Endothelial cell of umbilical vein (primary cell): ENCODE measurements around the gene OR10V1. TPM values are rescaled to one million over a fixed set of nuclear protein-coding genes. Genes with fewer than 3 reads are reported as not detected.

Experiments used
- BruUV-seq: library from RNA; stranded (reverse); fragments of 400-500 nt; replicated peaks from 2 replicates; lab custom pipeline; 2021; lab: Mats Ljungman, UMichigan
- CTCF ChIA-PET: fragments of 300-600, 350-600 bp; sonication (Branson Sonifier 250); formaldehyde crosslinking; loops from one replicate; lab custom pipeline; 2021; ENCODE audit warnings: antibody characterized with exemption, inconsistent platforms; lab: Charles Lee
- POLR2A ChIA-PET: fragments of 300-600, 350-600 bp; sonication (Branson Sonifier 250); formaldehyde crosslinking; loops from one replicate; lab custom pipeline; 2021; ENCODE audit warnings: antibody characterized with exemption, inconsistent platforms; lab: Charles Lee
- DNase-seq: peaks from one replicate; pipeline ENCODE4 v3.0.0-alpha.2; 2011; ENCODE audit warnings: low read depth, low spot score
- FAIRE-seq: peaks from 2 replicates; lab custom pipeline; 2011; peaks lifted over from hg19 to GRCh38; lab: Jason Lieb, UNC
- H2AFZ ChIP-seq: 2 replicates; pipeline ENCODE4 v1.6.0; 2012; ENCODE audit warnings: low read depth, low read length, control low read depth, inconsistent platforms
- H3K27ac ChIP-seq: 2 replicates; pipeline ENCODE4 v1.5.1; 2011; ENCODE audit warnings: low read depth, mild to moderate bottlenecking, control low read depth, low read length, moderate library complexity; ENCODE audit not compliant: insufficient read depth
- H3K27me3 ChIP-seq, 2 experiments: 2 replicates each; pipeline versions ENCODE4 v1.6.0 to v1.6.1; 2011; ENCODE audit warnings: low read length in 2 of 2, mixed read lengths in 1 of 2; ENCODE audit not compliant: control insufficient read depth in 2 of 2, insufficient read depth in 2 of 2
- H3K36me3 ChIP-seq, 2 experiments: 2 replicates in 1 of 2; 3 replicates in 1 of 2; pipeline ENCODE4 v1.5.1; 2011; ENCODE audit warnings: low read length in 2 of 2, mild to moderate bottlenecking in 1 of 2, moderate library complexity in 1 of 2; ENCODE audit not compliant: control insufficient read depth in 2 of 2, insufficient read depth in 2 of 2; ENCODE audit errors: extremely low read depth in 1 of 2
- H3K4me1 ChIP-seq: 3 replicates; pipeline ENCODE4 v1.5.1; 2011; ENCODE audit warnings: mild to moderate bottlenecking, low read length; ENCODE audit not compliant: control insufficient read depth, insufficient read depth; ENCODE audit errors: extremely low read depth
- H3K4me2 ChIP-seq: 2 replicates; pipeline ENCODE4 v1.6.1; 2011; ENCODE audit warnings: low read length, control low read depth, mixed read lengths; ENCODE audit not compliant: insufficient read depth
- H3K4me3 ChIP-seq, 3 experiments: fragments of 200-600 bp in 1 of 3; sonication (generic), shearing (Covaris generic) in 1 of 3; replicated peaks in 1 of 3; 2 replicates each; pipeline ENCODE4 v1.5.1; 2011 to 2016; ENCODE audit warnings: control low read depth in 3 of 3, low read length in 3 of 3, mild to moderate bottlenecking in 2 of 3, inconsistent platforms in 1 of 3, low read depth in 1 of 3, moderate library complexity in 1 of 3; ENCODE audit not compliant: insufficient read depth in 1 of 3
- H3K79me2 ChIP-seq: 2 replicates; pipeline ENCODE4 v1.6.0; 2012; ENCODE audit warnings: low read length, inconsistent platforms; ENCODE audit not compliant: control insufficient read depth, insufficient read depth
- H3K9ac ChIP-seq: replicated peaks from 2 replicates; pipeline ENCODE3; 2011; ENCODE audit warnings: low read length, control low read depth; ENCODE audit not compliant: insufficient read depth; ENCODE audit errors: extremely low read depth
- H3K9me1 ChIP-seq: replicated peaks from 3 replicates; pipeline ENCODE4 v1.6.0; 2011; ENCODE audit warnings: mild to moderate bottlenecking, low read length; ENCODE audit not compliant: control insufficient read depth, insufficient read depth; ENCODE audit errors: extremely low read depth
- H3K9me3 ChIP-seq: replicated peaks from 2 replicates; pipeline ENCODE4 v1.5.1; 2012; ENCODE audit warnings: low read length, inconsistent platforms; ENCODE audit not compliant: control insufficient read depth, insufficient read depth
- H4K20me1 ChIP-seq: replicated peaks from 2 replicates; pipeline ENCODE3; 2011; ENCODE audit warnings: mild to moderate bottlenecking, low read length; ENCODE audit not compliant: control insufficient read depth, insufficient read depth; ENCODE audit errors: extremely low read depth
- CTCF ChIP-seq, 2 donors: IDR thresholded peaks; 1 replicate in 1 of 2; 2 replicates in 1 of 2; pipeline ENCODE4 v1.5.1; 2011; ENCODE audit warnings: low read length in 2 of 2, mild to moderate bottlenecking in 2 of 2, moderate library complexity in 2 of 2, control low read depth in 1 of 2, inconsistent platforms in 1 of 2, low read depth in 1 of 2; ENCODE audit not compliant: insufficient read depth in 1 of 2; ENCODE audit errors: extremely low read depth in 1 of 2
- EZH2 ChIP-seq: IDR thresholded peaks from 2 replicates; pipeline ENCODE4 v1.6.1; 2012; ENCODE audit warnings: borderline replicate concordance, low read depth, mild to moderate bottlenecking, moderate library complexity, low read length, inconsistent platforms; ENCODE audit not compliant: severe bottlenecking
- FOS ChIP-seq: IDR thresholded peaks from 2 replicates; pipeline ENCODE4 v1.6.1; 2011; ENCODE audit warnings: mild to moderate bottlenecking, low read length, moderate library complexity, borderline replicate concordance; ENCODE audit not compliant: insufficient read depth
- GATA2 ChIP-seq: IDR thresholded peaks from 2 replicates; pipeline ENCODE4 v1.7.0; 2011; ENCODE audit warnings: low read depth, mild to moderate bottlenecking, moderate library complexity, mixed read lengths, low read length; ENCODE audit not compliant: insufficient read length, insufficient read depth
- JUN ChIP-seq: IDR thresholded peaks from 2 replicates; pipeline ENCODE4 v1.6.1; 2011; ENCODE audit warnings: borderline replicate concordance, low read depth; ENCODE audit not compliant: insufficient read length, insufficient read depth
- MAX ChIP-seq: IDR thresholded peaks from 2 replicates; pipeline ENCODE4 v1.6.1; 2011; ENCODE audit not compliant: insufficient read depth, insufficient read length
- MYC ChIP-seq: IDR thresholded peaks from one replicate; pipeline ENCODE4 v1.6.1; 2011; ENCODE audit warnings: mild to moderate bottlenecking, low read depth, low read length
- POLR2A ChIP-seq: IDR thresholded peaks from 2 replicates; pipeline ENCODE4 v1.6.1; 2012; ENCODE audit warnings: low read depth, mild to moderate bottlenecking, control low read depth, low read length
- POLR2AphosphoS5 ChIP-seq: IDR thresholded peaks from 2 replicates; pipeline ENCODE4 v1.6.1; 2012; ENCODE audit warnings: low read depth, mild to moderate bottlenecking, control low read depth, low read length, moderate library complexity; ENCODE audit not compliant: insufficient read depth
- dilution Hi-C: fragments of 300-500 bp; cut with MboI; formaldehyde crosslinking; loops from one replicate; pipeline ENCODE4 v1.15.0; 2019; ENCODE audit warnings: low sequenced_read_pairs; ENCODE audit not compliant: extremely low pct_ligation_motif_present
- intact Hi-C: fragments of 100-400 bp; cut with micrococcal nuclease; formaldehyde crosslinking; loops from one replicate; pipeline ENCODE4 v1.10.0; 2022
- polyA plus RNA-seq, 4 experiments: library from polyadenylated mRNA; depleted of rRNA in 3 of 4; stranded (reverse) in 3 of 4; unstranded in 1 of 4; fragments of >200 nt; gene quantifications; 2 replicates each; pipeline versions ENCODE4 v1.2.1 to v1.2.3, GENCODE V29; 2011 to 2012; ENCODE audit warnings: missing spikeins in 1 of 4
- total RNA-seq: library from RNA; stranded (reverse); gene quantifications from 2 replicates; pipeline ENCODE4 v1.2.3, GENCODE V29; 2021

The OR10V1 gene
- total and polyA plus RNA-seq, 2 donors (not counting 3 experiments of a cell fraction or from before 2014, with no cell fraction given) = not detected

GRCh38 chr11:59706518-59707285 is 6.9 kb downstream of the OR10V1 start:
- Histone ChIP-seq H3K79me2 (no peaks in the 10 kb centered on the region), H3K9me3 (no peaks in the 10 kb centered on the region), H3K9ac (peak overlapping the region; percentile 62), H3K27ac (peak overlapping the region; percentile 93), H3K27me3 (no peaks in the 10 kb centered on the region), H3K4me1 (peaks cover 18% of the 10 kb centered on the region), H3K36me3 (no peaks in the 10 kb centered on the region), H3K4me2 (peak overlapping the region; percentile 48), H3K4me3 (no peak overlapping the region), H2AFZ (peak overlapping the region; percentile 34), H3K9me1 (no peaks in the 10 kb centered on the region), H4K20me1 (no peaks in the 10 kb centered on the region)
- no peak for TF ChIP-seq MYC
- TF ChIP-seq EZH2 = no peak
- TF ChIP-seq GATA2 = peak; percentile 100
- TF ChIP-seq MAX = no peak
- peak; percentile 92 for TF ChIP-seq FOS
- peak; percentile 98 for TF ChIP-seq POLR2AphosphoS5
- no peak for TF ChIP-seq CTCF (IDR thresholded peaks at IDR 0.05; ENCODE audit: extremely low read depth in 1 of 2, insufficient read depth in 1 of 2, low read depth in 1 of 2, low read length in 2 of 2)
- peak; percentile 77 for TF ChIP-seq JUN
- peak; percentile 86 for TF ChIP-seq POLR2A
- ChIA-PET CTCF (interaction anchor here (1.4 to 2.8 kb wide), 2 partner anchors 48 to 212 kb away, joined by 3 to 7 read pairs; partner anchors contain the start of gene STX3), POLR2A (interaction anchor here (0.6 to 0.7 kb wide), 2 partner anchors 37 to 1116 kb away, joined by 3 to 5 read pairs; no protein-coding TSS in a partner anchor)
- FAIRE-seq = peak; percentile 93
- dilution Hi-C loops (no loop called here), intact Hi-C loops (loop anchor here (1.0 kb wide), 4 partner anchors 37 to 463 kb away; partner anchors contain the start of gene PATL1)
- BruUV-seq = TSS peak; percentile 96
- DNase-seq = peak; percentile 95
